RWPE2 (cell line): Measurements from ENCODE around the gene KLF11.
A peak's percentile ranks its signal among the peaks of the same experiment; 100 is the strongest.

Experiments used
- ATAC-seq: fragments of 200-7000 bp; cut with Tn5 transposase; 3 replicates; pipeline ENCODE4 v1.9.1; 2021; ENCODE audit warnings: low read depth
- DNase-seq: peaks from one replicate; pipeline ENCODE4 v3.0.0-alpha.2; 2020; ENCODE audit warnings: low spot score
- H3K27ac ChIP-seq: fragments of 450-650 bp; 2 replicates; pipeline ENCODE4 v1.5.1; 2017; ENCODE audit warnings: mild to moderate bottlenecking; ENCODE audit not compliant: poor library complexity, severe bottlenecking
- H3K27me3 ChIP-seq: fragments of 250-450 bp; sonication (Bioruptor Pico); 2 replicates; pipeline ENCODE4 v1.5.1; 2021; ENCODE audit warnings: mild to moderate bottlenecking, moderate library complexity; ENCODE audit not compliant: insufficient read depth, poor library complexity, severe bottlenecking
- H3K36me3 ChIP-seq: fragments of 250-450 bp; sonication (Bioruptor Pico); 2 replicates; pipeline ENCODE4 v1.5.1; 2020; ENCODE audit warnings: low read depth, mild to moderate bottlenecking, moderate library complexity
- H3K4me1 ChIP-seq: fragments of 250-450 bp; sonication (Bioruptor Pico); 2 replicates; pipeline ENCODE4 v1.5.1; 2021; ENCODE audit warnings: mild to moderate bottlenecking, moderate library complexity; ENCODE audit not compliant: insufficient read depth, poor library complexity, severe bottlenecking
- H3K4me3 ChIP-seq: fragments of 250-450 bp; sonication (Bioruptor Pico); 2 replicates; pipeline ENCODE4 v1.5.1; 2021; ENCODE audit warnings: mild to moderate bottlenecking, moderate library complexity; ENCODE audit not compliant: severe bottlenecking
- H3K9me3 ChIP-seq: fragments of 250-450 bp; sonication (Bioruptor Pico); 2 replicates; pipeline ENCODE4 v1.5.1; 2021; ENCODE audit warnings: mild to moderate bottlenecking, moderate library complexity; ENCODE audit not compliant: severe bottlenecking
- TF ChIP-seq, protein P1 (sequence below): fragments of 450-650 bp; IDR thresholded peaks from one replicate; pipeline ENCODE4 v1.5.1; 2017; ENCODE audit warnings: mild to moderate bottlenecking, moderate library complexity; ENCODE audit not compliant: poor library complexity, severe bottlenecking

KLF11 gene

DNA sequence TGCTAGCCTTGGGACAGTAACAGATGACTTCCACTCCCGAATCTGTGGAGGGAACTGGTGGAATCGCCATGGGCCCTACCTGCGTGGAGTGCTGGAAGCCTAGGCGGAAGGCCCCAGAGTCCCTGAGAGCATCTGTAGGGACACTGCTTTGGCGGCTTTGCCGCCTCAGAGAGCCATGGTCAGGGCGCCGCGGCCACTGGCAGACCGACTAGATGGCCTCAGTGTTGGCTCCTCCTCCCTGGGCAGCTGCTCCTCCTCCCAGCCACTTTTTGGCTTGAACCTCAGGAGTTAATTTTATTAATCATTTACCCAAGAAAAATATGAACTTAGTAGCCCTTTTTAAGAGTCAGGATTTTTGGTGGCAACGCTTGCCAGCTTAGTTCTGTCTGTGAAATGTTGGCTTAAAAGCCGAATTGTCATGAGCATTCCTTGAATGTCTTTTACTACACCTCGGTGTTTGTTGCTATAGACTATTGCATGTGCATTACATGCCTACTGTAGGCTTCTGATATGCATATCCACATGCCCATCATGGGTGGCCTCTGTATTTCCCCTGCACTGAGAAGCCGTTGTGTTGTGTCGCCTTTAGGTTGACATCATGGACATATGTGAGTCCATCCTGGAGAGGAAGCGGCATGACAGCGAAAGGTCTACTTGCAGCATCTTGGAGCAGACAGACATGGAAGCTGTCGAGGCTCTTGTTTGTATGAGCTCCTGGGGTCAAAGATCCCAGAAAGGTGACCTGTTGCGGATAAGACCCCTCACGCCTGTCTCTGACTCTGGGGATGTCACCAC is 2.4 kb downstream of the KLF11 start:
- Histone ChIP-seq H3K9me3 (peaks cover 2% of the 10 kb centered on the region), H3K36me3 (peaks cover 30% of the 10 kb centered on the region), H3K27me3 (no peaks in the 10 kb centered on the region), H3K27ac (no peak overlapping the region), H3K4me3 (no peak overlapping the region), H3K4me1 (no peaks in the 10 kb centered on the region)
- TF ChIP-seq, protein P1, sequence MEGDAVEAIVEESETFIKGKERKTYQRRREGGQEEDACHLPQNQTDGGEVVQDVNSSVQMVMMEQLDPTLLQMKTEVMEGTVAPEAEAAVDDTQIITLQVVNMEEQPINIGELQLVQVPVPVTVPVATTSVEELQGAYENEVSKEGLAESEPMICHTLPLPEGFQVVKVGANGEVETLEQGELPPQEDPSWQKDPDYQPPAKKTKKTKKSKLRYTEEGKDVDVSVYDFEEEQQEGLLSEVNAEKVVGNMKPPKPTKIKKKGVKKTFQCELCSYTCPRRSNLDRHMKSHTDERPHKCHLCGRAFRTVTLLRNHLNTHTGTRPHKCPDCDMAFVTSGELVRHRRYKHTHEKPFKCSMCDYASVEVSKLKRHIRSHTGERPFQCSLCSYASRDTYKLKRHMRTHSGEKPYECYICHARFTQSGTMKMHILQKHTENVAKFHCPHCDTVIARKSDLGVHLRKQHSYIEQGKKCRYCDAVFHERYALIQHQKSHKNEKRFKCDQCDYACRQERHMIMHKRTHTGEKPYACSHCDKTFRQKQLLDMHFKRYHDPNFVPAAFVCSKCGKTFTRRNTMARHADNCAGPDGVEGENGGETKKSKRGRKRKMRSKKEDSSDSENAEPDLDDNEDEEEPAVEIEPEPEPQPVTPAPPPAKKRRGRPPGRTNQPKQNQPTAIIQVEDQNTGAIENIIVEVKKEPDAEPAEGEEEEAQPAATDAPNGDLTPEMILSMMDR, result no peak
- no peak for ATAC-seq
- DNase-seq, result no peak

DNA sequence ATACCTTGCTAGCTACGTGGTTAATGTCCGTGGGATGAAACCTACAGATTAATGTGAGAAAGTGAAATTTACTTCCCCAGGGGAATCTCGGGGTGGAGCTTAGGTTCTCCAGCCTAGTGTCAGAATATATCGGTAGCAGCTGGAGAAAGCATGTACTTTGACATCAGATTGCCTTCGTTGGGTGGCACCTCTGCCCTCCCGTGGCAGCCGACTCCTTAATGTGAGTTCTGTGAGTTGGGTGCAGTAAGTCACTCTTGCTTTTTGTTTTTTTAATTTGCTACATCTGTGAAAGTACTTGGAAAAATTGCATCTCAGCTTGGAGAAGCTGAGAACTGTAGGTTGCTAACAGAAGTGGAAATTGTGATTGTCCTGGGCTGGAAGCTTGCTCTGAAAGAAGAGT is 3.6 kb downstream of the KLF11 start:
- no peaks in the 10 kb centered on the region for H3K4me1 ChIP-seq
- no peak overlapping the region for H3K27ac ChIP-seq

DNA sequence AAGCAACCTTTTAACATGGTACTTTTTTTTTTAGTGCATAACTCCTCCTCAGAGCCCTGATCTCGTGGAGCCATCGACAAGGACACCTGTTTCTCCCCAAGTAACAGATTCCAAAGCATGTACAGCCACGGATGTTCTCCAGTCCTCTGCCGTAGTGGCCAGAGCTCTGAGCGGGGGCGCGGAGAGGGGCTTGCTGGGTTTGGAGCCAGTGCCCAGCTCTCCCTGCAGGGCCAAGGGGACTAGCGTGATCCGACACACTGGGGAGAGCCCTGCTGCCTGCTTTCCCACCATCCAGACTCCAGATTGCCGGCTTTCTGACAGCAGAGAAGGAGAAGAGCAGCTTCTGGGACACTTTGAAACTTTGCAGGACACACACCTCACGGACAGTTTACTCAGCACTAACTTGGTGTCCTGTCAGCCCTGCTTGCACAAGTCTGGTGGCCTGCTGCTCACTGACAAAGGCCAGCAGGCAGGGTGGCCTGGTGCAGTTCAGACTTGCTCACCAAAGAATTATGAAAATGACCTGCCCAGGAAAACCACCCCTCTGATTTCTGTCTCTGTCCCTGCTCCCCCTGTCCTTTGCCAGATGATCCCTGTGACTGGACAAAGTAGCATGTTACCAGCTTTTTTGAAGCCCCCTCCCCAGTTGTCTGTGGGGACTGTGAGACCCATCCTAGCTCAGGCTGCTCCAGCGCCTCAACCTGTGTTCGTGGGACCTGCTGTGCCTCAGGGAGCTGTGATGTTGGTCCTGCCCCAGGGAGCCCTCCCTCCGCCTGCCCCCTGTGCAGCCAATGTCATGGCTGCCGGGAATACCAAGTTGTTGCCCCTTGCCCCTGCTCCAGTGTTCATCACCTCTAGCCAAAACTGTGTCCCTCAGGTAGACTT is 4.5 kb downstream of the KLF11 start:
- no peak for ATAC-seq
- H3K36me3 ChIP-seq, result peaks cover 48% of the 10 kb centered on the region
- TF ChIP-seq, protein P1, result no peak
- no peak overlapping the region for H3K27ac ChIP-seq
- DNase-seq, result no peak
- no peaks in the 10 kb centered on the region for H3K9me3 ChIP-seq
- H3K4me3 ChIP-seq, result no peak overlapping the region
- no peaks in the 10 kb centered on the region for H3K27me3 ChIP-seq
- H3K4me1 ChIP-seq, result no peaks in the 10 kb centered on the region

More for the DNA sequence above, 3.6 kb downstream of the KLF11 start:
- H3K4me3 ChIP-seq, result no peak overlapping the region
- ATAC-seq (no peak), DNase-seq (no peak)
- peaks cover 2% of the 10 kb centered on the region for H3K9me3 ChIP-seq
- peaks cover 39% of the 10 kb centered on the region for H3K36me3 ChIP-seq
- TF ChIP-seq, protein P1, result no peak
- H3K27me3 ChIP-seq, result no peaks in the 10 kb centered on the region

DNA sequence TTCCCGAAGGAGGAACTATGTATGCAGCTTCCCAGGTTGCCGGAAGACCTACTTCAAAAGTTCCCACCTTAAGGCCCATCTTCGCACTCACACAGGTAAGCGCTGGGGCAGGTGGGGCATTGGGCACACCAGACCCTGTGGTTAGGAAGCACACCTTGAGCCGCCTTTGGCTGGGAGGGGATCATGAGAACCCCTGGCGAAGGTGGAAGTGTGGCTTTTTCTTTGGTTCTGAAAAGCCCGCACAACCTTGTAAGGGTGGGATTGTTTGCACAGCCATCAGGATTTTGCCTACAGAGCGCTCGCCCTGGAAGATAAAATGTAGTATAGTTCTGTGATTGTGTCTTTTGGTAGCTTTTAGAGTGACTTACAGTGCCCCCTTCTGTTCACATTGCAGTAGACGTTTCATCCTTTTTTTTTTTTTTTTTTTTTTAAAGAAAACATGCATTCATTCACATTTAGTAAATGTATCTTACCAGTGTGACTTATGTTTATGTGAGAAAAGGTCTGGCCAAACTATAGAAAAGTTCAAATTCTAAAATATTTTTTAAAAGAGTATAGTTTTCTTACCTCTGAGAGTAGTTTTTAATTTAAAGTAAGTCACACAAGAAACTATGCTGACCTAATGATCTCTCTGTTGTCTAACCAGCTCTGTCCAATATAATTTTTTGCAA is 5.3 kb downstream of the KLF11 start:
- H3K4me3 ChIP-seq, result no peak overlapping the region
- ATAC-seq, result no peak
- H3K27ac ChIP-seq, result no peak overlapping the region
- no peak for DNase-seq
- H3K36me3 ChIP-seq, result peaks cover 55% of the 10 kb centered on the region
- TF ChIP-seq, protein P1, result peak; percentile 81
- no peaks in the 10 kb centered on the region for H3K9me3 ChIP-seq
- H3K27me3 ChIP-seq, result no peaks in the 10 kb centered on the region
- H3K4me1 ChIP-seq, result no peaks in the 10 kb centered on the region
